Progenitor cell of endocrine pancreas (in vitro differentiated cells): Measurements from ENCODE around the gene THAP2. TPM values are rescaled to one million over a fixed set of nuclear protein-coding genes. Genes with fewer than 3 reads are reported as not detected.

Experiments used
- DNase-seq: peaks from one replicate; pipeline ENCODE4 v3.0.0; 2021; ENCODE audit warnings: low spot score; ENCODE audit not compliant: unreplicated experiment
- H3K27ac Mint-ChIP-seq: 2 replicates; pipeline ENCODE4 v1.8.0; 2021; ENCODE audit warnings: mild to moderate bottlenecking, moderate library complexity, mixed read lengths
- H3K27me3 Mint-ChIP-seq: 2 replicates; pipeline ENCODE4 v1.8.0; 2021; ENCODE audit warnings: mixed read lengths
- H3K36me3 Mint-ChIP-seq: 2 replicates; pipeline ENCODE4 v1.8.0; 2022; ENCODE audit warnings: mixed read lengths; ENCODE audit not compliant: insufficient read depth
- H3K4me1 Mint-ChIP-seq: 2 replicates; pipeline ENCODE4 v1.8.0; 2021; ENCODE audit warnings: low read depth, mixed read lengths
- H3K4me3 Mint-ChIP-seq: 2 replicates; pipeline ENCODE4 v1.8.0; 2021; ENCODE audit warnings: low read depth, mild to moderate bottlenecking, moderate library complexity, mixed read lengths
- H3K9me3 Mint-ChIP-seq: 2 replicates; pipeline ENCODE4 v1.8.0; 2021; ENCODE audit warnings: low read depth, mixed read lengths
- CTCF ChIP-seq: fragments of 200-600 bp; sonication (generic); IDR thresholded peaks from one replicate; pipeline ENCODE4 v1.5.0; 2021; ENCODE audit warnings: antibody characterized with exemption, mild to moderate bottlenecking; ENCODE audit not compliant: unreplicated experiment
- total RNA-seq: library from RNA; stranded (reverse); gene quantifications from 2 replicates; pipeline ENCODE4 v1.2.1, GENCODE V29; 2021

The THAP2 gene
- total RNA-seq, 1 donor from 2014 or later: 8.9 TPM

GRCh38 chr12:71721783-71722505 is 57.8 kb downstream of the THAP2 start:
- H3K9me3 Mint-ChIP-seq: no peaks in the 10 kb centered on the region
- no peak overlapping the region for H3K4me3 Mint-ChIP-seq
- no peak overlapping the region for H3K27ac Mint-ChIP-seq
- H3K27me3 Mint-ChIP-seq: no peaks in the 10 kb centered on the region
- TF ChIP-seq CTCF: no peak
- no peaks in the 10 kb centered on the region for H3K4me1 Mint-ChIP-seq
- no peaks in the 10 kb centered on the region for H3K36me3 Mint-ChIP-seq
- DNase-seq: no peak

GRCh38 chr12:71725011-71725410 is 60.9 kb downstream of the THAP2 start:
- no peak for TF ChIP-seq CTCF
- Mint-ChIP-seq H3K27me3 (no peaks in the 10 kb centered on the region), H3K9me3 (no peaks in the 10 kb centered on the region), H3K27ac (no peak overlapping the region), H3K4me3 (no peak overlapping the region), H3K36me3 (no peaks in the 10 kb centered on the region), H3K4me1 (no peaks in the 10 kb centered on the region)
- DNase-seq: no peak

- Mint-ChIP-seq H3K4me1 (no peaks in the 10 kb centered on the region), H3K4me3 (no peak overlapping the region), H3K36me3 (no peaks in the 10 kb centered on the region), H3K9me3 (no peaks in the 10 kb centered on the region), H3K27me3 (no peaks in the 10 kb centered on the region), H3K27ac (no peak overlapping the region)
- TF ChIP-seq CTCF: no peak
- no peak for DNase-seq
Measured at GRCh38 chr12:71726548-71726947, 62.4 kb downstream of the THAP2 start.

GRCh38 chr12:71727958-71728357 is 63.9 kb downstream of the THAP2 start:
- no peaks in the 10 kb centered on the region for H3K4me1 Mint-ChIP-seq
- DNase-seq: no peak
- no peaks in the 10 kb centered on the region for H3K36me3 Mint-ChIP-seq
- no peaks in the 10 kb centered on the region for H3K27me3 Mint-ChIP-seq
- no peak for TF ChIP-seq CTCF
- H3K4me3 Mint-ChIP-seq: no peak overlapping the region
- H3K9me3 Mint-ChIP-seq: no peaks in the 10 kb centered on the region
- H3K27ac Mint-ChIP-seq: no peak overlapping the region

Other genes with a start within 250 kb of the THAP2 start
- 0.67 and 1.2 TPM in 2 replicates for gene LGR5, start 224.5 kb upstream of the THAP2 start, total RNA-seq
- gene ZFC3H1, start 453 bp upstream of the THAP2 start, total RNA-seq: 52.5 and 54.7 TPM in 2 replicates
- gene TMEM19, start 21.8 kb downstream of the THAP2 start, total RNA-seq: 19.4 and 24.8 TPM in 2 replicates
- 52.5 and 54.0 TPM in 2 replicates for gene RAB21, start 90.6 kb downstream of the THAP2 start, total RNA-seq
- 29.1 and 33.2 TPM in 2 replicates for gene TBC1D15, start 175.5 kb downstream of the THAP2 start, total RNA-seq